Gastrocnemius medialis (tissue), 4 donors: ENCODE data around the gene CWC22. TPM values are rescaled to one million over a fixed set of nuclear protein-coding genes. Genes with fewer than 3 reads are reported as not detected.

Experiments
- ATAC-seq, 2 donors: fragments of 150-250 bp; one replicate each; pipeline ENCODE4 v1.9.1; 2016
- DNase-seq, 2 donors: peaks; one replicate each; pipeline ENCODE4 v3.0.0-alpha.2; 2019
- H3K27ac ChIP-seq, 4 donors: fragments of 200-600 bp; sonication (generic); 1 replicate in 1 of 4; 2 replicates in 3 of 4; pipeline ENCODE4 v1.5.1; 2016 to 2018; ENCODE audit warnings: mild to moderate bottlenecking in 2 of 4, moderate library complexity in 1 of 4
- H3K27me3 ChIP-seq, 3 donors: fragments of 200-600 bp; sonication (generic) in 2 of 3; 1 replicate in 1 of 3; 2 replicates in 2 of 3; pipeline versions ENCODE4 v1.5.1 to v1.6.0; 2016 to 2019; ENCODE audit warnings: mild to moderate bottlenecking in 1 of 3, moderate library complexity in 1 of 3
- H3K36me3 ChIP-seq, 2 donors: fragments of 200-600 bp; sonication (generic) in 1 of 2; one replicate each; pipeline ENCODE4 v1.5.1; 2017 to 2018
- H3K4me1 ChIP-seq, 2 donors: fragments of 200-600 bp; sonication (generic) in 1 of 2; one replicate each; pipeline ENCODE4 v1.5.1; 2016 to 2017; ENCODE audit warnings: mild to moderate bottlenecking in 2 of 2
- H3K4me3 ChIP-seq, 4 donors: fragments of 200-600 bp; sonication (generic) in 3 of 4; 1 replicate in 1 of 4; 2 replicates in 3 of 4; pipeline ENCODE4 v1.5.1; 2016 to 2019; ENCODE audit warnings: mild to moderate bottlenecking in 2 of 4
- H3K9me3 ChIP-seq, 3 donors: fragments of 200-600 bp; sonication (generic) in 2 of 3; 1 replicate in 1 of 3; 2 replicates in 2 of 3; pipeline ENCODE4 v1.5.1; 2016 to 2019
- POLR2A ChIP-seq, 2 donors: fragments of 450-650 bp; IDR thresholded peaks; one replicate each; pipeline ENCODE4 v1.6.1; 2017; ENCODE audit warnings: antibody characterized with exemption in 2 of 2, mild to moderate bottlenecking in 2 of 2, moderate library complexity in 2 of 2
- in situ Hi-C, 4 donors: fragments of 200-750 bp; cut with MboI; loops; one replicate each; pipeline versions ENCODE4 v1.15.0 to v1.8.0; 2017; ENCODE audit warnings: low sequenced_read_pairs in 4 of 4
- intact Hi-C: fragments of 100-400 bp; cut with DNase I; formaldehyde crosslinking; loops from one replicate; pipeline ENCODE4 v1.15.1; 2023; ENCODE audit warnings: low total_unique reads
- total RNA-seq, 4 donors: library from RNA; depleted of rRNA; stranded (reverse); fragments of >200 nt; gene quantifications; one replicate each; pipeline versions ENCODE4 v1.1.0 to v1.2.3, GENCODE V29; 2016
- TF ChIP-seq, protein P1 (sequence below), 5 experiments: fragments of 450-650 bp in 3 of 5; fragments of 200-600 bp in 2 of 5; sonication (generic) in 2 of 5; IDR thresholded peaks in 4 of 5; conservative IDR thresholded peaks in 1 of 5; 1 replicate in 4 of 5; 2 replicates in 1 of 5; pipeline ENCODE4 v1.5.1; 2016 to 2019; ENCODE audit warnings: antibody characterized with exemption in 5 of 5, mild to moderate bottlenecking in 3 of 5, moderate library complexity in 3 of 5

CWC22 gene
- total RNA-seq, 4 donors from 2014 or later: 9.7 to 15.6 (median 12.8) TPM

DNA sequence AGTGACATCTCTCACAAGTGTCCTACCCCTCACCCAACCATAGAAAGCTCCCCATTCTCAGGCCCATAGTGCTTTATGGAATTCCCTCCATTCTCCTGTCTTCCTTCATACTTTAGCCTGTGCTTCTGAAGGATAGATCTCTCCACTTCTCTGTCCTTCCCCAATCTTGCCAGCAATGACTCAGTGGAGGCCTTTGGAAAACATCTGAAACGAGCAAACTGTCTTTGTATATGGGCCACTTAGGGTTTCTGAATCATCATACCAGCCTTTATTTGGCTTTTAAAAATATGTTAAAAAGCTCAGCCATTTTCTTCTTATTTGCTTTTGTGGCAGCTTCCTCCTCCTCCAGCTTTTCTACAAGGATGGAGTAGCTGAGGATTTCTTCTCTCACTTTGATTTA lies 80.1 kb downstream of the CWC22 start:
- no peak for ATAC-seq
- in situ Hi-C loops: no loop called here

DNA sequence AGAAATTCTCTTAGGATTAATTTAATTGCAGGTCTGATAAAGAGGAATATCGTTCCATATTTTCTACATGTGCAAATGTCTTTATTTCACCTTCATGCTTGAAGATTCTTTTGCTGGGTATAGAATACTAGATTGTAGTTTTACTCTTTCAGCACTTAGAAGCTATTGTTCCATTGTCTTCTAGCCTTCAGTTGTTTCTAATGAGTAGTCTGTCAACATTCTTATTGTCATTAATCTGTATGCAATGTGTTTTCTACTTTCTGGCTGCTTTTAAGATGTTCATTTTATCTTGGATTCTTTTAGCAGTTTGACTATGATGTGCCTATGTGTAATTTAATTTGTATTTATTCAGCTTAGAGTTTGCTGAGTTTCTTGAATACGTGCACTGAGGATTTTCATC lies 81.4 kb downstream of the CWC22 start:
- no peaks in the 10 kb centered on the region for H3K36me3 ChIP-seq

More for the DNA sequence above, 80.1 kb downstream of the CWC22 start:
- no peaks in the 10 kb centered on the region for H3K27me3 ChIP-seq
- no peaks in the 10 kb centered on the region for H3K36me3 ChIP-seq
- H3K4me3 ChIP-seq: no peak overlapping the region
- TF ChIP-seq POLR2A (IDR thresholded peaks at IDR 0.05): no peak
- TF ChIP-seq, protein P1, sequence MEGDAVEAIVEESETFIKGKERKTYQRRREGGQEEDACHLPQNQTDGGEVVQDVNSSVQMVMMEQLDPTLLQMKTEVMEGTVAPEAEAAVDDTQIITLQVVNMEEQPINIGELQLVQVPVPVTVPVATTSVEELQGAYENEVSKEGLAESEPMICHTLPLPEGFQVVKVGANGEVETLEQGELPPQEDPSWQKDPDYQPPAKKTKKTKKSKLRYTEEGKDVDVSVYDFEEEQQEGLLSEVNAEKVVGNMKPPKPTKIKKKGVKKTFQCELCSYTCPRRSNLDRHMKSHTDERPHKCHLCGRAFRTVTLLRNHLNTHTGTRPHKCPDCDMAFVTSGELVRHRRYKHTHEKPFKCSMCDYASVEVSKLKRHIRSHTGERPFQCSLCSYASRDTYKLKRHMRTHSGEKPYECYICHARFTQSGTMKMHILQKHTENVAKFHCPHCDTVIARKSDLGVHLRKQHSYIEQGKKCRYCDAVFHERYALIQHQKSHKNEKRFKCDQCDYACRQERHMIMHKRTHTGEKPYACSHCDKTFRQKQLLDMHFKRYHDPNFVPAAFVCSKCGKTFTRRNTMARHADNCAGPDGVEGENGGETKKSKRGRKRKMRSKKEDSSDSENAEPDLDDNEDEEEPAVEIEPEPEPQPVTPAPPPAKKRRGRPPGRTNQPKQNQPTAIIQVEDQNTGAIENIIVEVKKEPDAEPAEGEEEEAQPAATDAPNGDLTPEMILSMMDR (IDR thresholded peaks at IDR 0.05 in 4 of 5, conservative IDR thresholded peaks at IDR 0.05 in 1 of 5): no peak
- no peaks in the 10 kb centered on the region for H3K9me3 ChIP-seq
- H3K4me1 ChIP-seq: no peaks in the 10 kb centered on the region
- DNase-seq: no peak
- intact Hi-C loops: no loop called here
- no peak overlapping the region for H3K27ac ChIP-seq

DNA sequence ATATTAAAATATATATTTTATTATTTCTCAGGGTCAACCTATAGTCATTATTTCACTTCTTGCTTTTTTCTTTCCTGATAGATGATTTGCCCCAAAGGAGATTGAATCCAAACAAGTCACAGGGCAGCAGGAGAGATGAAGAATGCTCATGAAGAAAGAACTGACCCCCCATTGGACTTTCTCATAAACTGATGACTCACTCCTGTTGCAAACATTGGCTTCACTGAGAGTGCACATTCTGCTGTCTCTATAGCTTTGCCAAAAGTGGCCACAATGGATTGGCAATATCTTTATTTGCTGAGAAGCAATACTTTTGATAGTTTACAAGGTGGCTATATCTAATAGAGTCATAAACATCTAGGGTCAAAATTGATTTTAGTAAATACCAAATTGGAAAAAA lies 89.8 kb downstream of the CWC22 start:
- Histone ChIP-seq H3K4me3 (no peak overlapping the region), H3K27ac (no peak overlapping the region), H3K9me3 (no peaks in the 10 kb centered on the region), H3K27me3 (no peaks in the 10 kb centered on the region), H3K4me1 (no peaks in the 10 kb centered on the region), H3K36me3 (no peaks in the 10 kb centered on the region)
- in situ Hi-C loops (no loop called here), intact Hi-C loops (no loop called here)
- DNase-seq (no peak), ATAC-seq (no peak)
- TF ChIP-seq POLR2A (IDR thresholded peaks at IDR 0.05): no peak
- TF ChIP-seq, protein P1 (IDR thresholded peaks at IDR 0.05 in 4 of 5, conservative IDR thresholded peaks at IDR 0.05 in 1 of 5): no peak

More for the DNA sequence above, 81.4 kb downstream of the CWC22 start:
- Histone ChIP-seq H3K9me3 (no peaks in the 10 kb centered on the region), H3K4me1 (no peaks in the 10 kb centered on the region), H3K27me3 (no peaks in the 10 kb centered on the region), H3K4me3 (no peak overlapping the region), H3K27ac (no peak overlapping the region)
- TF ChIP-seq POLR2A (IDR thresholded peaks at IDR 0.05): no peak
- TF ChIP-seq, protein P1 (IDR thresholded peaks at IDR 0.05 in 4 of 5, conservative IDR thresholded peaks at IDR 0.05 in 1 of 5): no peak
- intact Hi-C loops: no loop called here
- DNase-seq (no peak), ATAC-seq (no peak)
- in situ Hi-C loops: no loop called here

DNA sequence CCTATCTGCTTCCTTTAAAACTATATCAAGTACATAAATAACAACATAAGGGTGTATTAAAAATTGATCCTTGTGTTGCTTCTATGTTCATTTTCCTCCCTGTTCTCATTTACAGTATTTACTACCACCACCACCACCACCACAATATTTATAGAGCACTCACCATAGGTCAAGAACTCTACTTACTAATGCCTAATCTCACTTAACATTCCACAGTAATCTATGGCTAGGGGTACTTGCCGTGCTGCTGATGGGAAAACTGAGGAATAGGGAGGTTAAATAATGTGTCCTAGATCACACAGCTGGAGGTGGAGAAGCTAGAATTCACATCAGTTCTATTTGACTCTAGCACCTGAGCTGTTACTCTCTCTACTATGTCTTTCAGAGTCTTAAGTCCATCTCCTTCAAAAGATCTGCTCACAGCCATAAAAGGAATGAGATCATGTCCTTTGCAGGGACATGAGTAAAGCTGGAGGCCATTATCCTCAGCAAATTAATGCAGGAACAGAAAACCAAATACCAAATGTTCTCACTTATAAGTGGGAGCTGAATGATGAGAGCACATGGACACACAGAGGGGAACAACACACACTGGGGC lies 91.6 kb downstream of the CWC22 start:
- ATAC-seq: no peak
- H3K27me3 ChIP-seq: no peaks in the 10 kb centered on the region
- no peak for TF ChIP-seq POLR2A (IDR thresholded peaks at IDR 0.05)
- TF ChIP-seq, protein P1 (IDR thresholded peaks at IDR 0.05 in 4 of 5, conservative IDR thresholded peaks at IDR 0.05 in 1 of 5): no peak

DNA sequence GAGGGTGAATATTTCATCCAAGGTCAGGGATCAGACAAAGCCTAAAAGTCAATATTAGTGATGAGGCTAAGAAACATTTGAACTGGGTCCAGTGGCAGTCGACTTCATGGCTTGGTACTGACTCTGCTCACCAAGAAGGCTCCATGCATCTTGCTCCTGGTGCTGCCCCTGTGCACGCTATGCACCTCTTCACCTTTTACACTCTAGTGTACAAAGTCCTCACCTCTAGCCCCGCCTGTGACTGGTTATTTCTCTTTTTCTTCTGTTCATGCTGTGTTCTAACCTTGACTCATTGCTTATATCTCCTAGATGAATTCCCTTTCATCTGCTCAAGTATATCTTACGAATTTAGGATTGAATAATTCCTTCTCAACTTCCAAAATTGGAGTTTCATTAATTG lies 93.3 kb downstream of the CWC22 start:
- in situ Hi-C loops (no loop called here), intact Hi-C loops (no loop called here)
- H3K36me3 ChIP-seq: no peaks in the 10 kb centered on the region
- H3K4me1 ChIP-seq: no peaks in the 10 kb centered on the region
- H3K4me3 ChIP-seq: no peak overlapping the region
- H3K9me3 ChIP-seq: no peaks in the 10 kb centered on the region
- ATAC-seq: no peak
- no peak for DNase-seq
- H3K27me3 ChIP-seq: no peaks in the 10 kb centered on the region
- TF ChIP-seq, protein P1 (IDR thresholded peaks at IDR 0.05 in 4 of 5, conservative IDR thresholded peaks at IDR 0.05 in 1 of 5): no peak
- TF ChIP-seq POLR2A (IDR thresholded peaks at IDR 0.05): no peak
- no peak overlapping the region for H3K27ac ChIP-seq

More for the DNA sequence above, 91.6 kb downstream of the CWC22 start:
- Histone ChIP-seq H3K4me3 (no peak overlapping the region), H3K27ac (no peak overlapping the region), H3K4me1 (no peaks in the 10 kb centered on the region), H3K9me3 (no peaks in the 10 kb centered on the region), H3K36me3 (no peaks in the 10 kb centered on the region)
- no peak for DNase-seq
- in situ Hi-C loops: no loop called here
- intact Hi-C loops: no loop called here
